HepG2 (cell line): ENCODE data around the gene SOX9. TPM values are rescaled to one million over a fixed set of nuclear protein-coding genes. Genes with fewer than 3 reads are reported as not detected.

Experiments used
- ASH2L ChIP-seq: fragments of 300-600, 200-600 bp; sonication (generic); IDR thresholded peaks from 2 replicates; pipeline ENCODE4 v1.7.0; 2017; ENCODE audit warnings: low read depth, mild to moderate bottlenecking, moderate library complexity, mixed read lengths, low read length; ENCODE audit not compliant: insufficient read length
- CEBPG ChIP-seq: IDR thresholded peaks from 2 replicates; pipeline ENCODE4 v1.6.1; 2016
- CHCHD3 ChIP-seq: sonication (generic); formaldehyde crosslinking; IDR thresholded peaks from 2 replicates; pipeline ENCODE4 v1.8.0; 2022; ENCODE audit warnings: mild to moderate bottlenecking, missing genetic modification reagents, moderate library complexity
- EP300 ChIP-seq, 3 experiments: sonication (generic) in 1 of 3; formaldehyde crosslinking in 1 of 3; IDR thresholded peaks; 2 replicates each; pipeline versions ENCODE4 v1.5.1 to v1.6.1; 2011 to 2020; ENCODE audit warnings: low read depth in 2 of 3, low read length in 2 of 3, borderline replicate concordance in 1 of 3, improper control_type of control experiment in 1 of 3, mild to moderate bottlenecking in 1 of 3, missing genetic modification reagents in 1 of 3, moderate library complexity in 1 of 3
- HOXD1 ChIP-seq: sonication (generic); formaldehyde crosslinking; IDR thresholded peaks from 2 replicates; pipeline ENCODE4 v1.5.0; 2020; ENCODE audit warnings: missing genetic modification reagents
- MEIS2 ChIP-seq: sonication (generic); formaldehyde crosslinking; IDR thresholded peaks from 2 replicates; pipeline ENCODE4 v1.9.0; 2021; ENCODE audit warnings: mild to moderate bottlenecking, missing genetic modification reagents
- MNT ChIP-seq: fragments of 450-650 bp; IDR thresholded peaks from 2 replicates; pipeline ENCODE4 v1.6.1; 2016
- NBN ChIP-seq: fragments of 450-650 bp; conservative IDR thresholded peaks from 2 replicates; pipeline ENCODE4 v1.6.1; 2017
- PHF21A ChIP-seq: sonication (generic); formaldehyde crosslinking; IDR thresholded peaks from 2 replicates; pipeline ENCODE4 v1.5.0; 2020; ENCODE audit warnings: mild to moderate bottlenecking, missing genetic modification reagents
- POLR2A ChIP-seq, 2 experiments: IDR thresholded peaks; 2 replicates each; pipeline ENCODE4 v1.6.1; 2011; ENCODE audit warnings: low read depth in 2 of 2, low read length in 2 of 2, mild to moderate bottlenecking in 1 of 2, moderate library complexity in 1 of 2; ENCODE audit not compliant: insufficient read depth in 1 of 2
- RCOR2 ChIP-seq: IDR thresholded peaks from 2 replicates; pipeline ENCODE4 v1.6.1; 2016; ENCODE audit warnings: missing biosample characterization, missing genetic modification reagents
- RFX5 ChIP-seq: IDR thresholded peaks from 2 replicates; pipeline ENCODE4 v1.6.1; 2011; ENCODE audit warnings: low read depth, low read length, improper control_type of control experiment
- RFXANK ChIP-seq: IDR thresholded peaks from 2 replicates; pipeline ENCODE4 v1.6.1; 2016
- RNF2 ChIP-seq: fragments of 450-650 bp; conservative IDR thresholded peaks from 2 replicates; pipeline ENCODE4 v1.6.1; 2016; ENCODE audit warnings: low read depth
- SALL1 ChIP-seq: sonication (generic); formaldehyde crosslinking; IDR thresholded peaks from 2 replicates; pipeline ENCODE4 v1.8.0; 2022; ENCODE audit warnings: mild to moderate bottlenecking, missing genetic modification reagents
- SRSF4 ChIP-seq: fragments of 200-400 bp; formaldehyde crosslinking; IDR thresholded peaks from one replicate; pipeline ENCODE4 v1.6.1; 2018; ENCODE audit warnings: mild to moderate bottlenecking, low read depth, low read length, moderate library complexity; ENCODE audit not compliant: poor library complexity, severe bottlenecking
- SSRP1 ChIP-seq: IDR thresholded peaks from 2 replicates; pipeline ENCODE4 v1.6.1; 2016; ENCODE audit warnings: control low read depth
- U2AF1 ChIP-seq: fragments of 200-400 bp; formaldehyde crosslinking; optimal IDR thresholded peaks from 2 replicates; pipeline ENCODE3; 2017; ENCODE audit warnings: mild to moderate bottlenecking, low read depth, low read length
- ZBTB1 ChIP-seq: sonication (generic); formaldehyde crosslinking; IDR thresholded peaks from 2 replicates; pipeline ENCODE4 v1.4.0; 2020; ENCODE audit warnings: missing genetic modification reagents, borderline replicate concordance
- ZBTB44 ChIP-seq: sonication (generic); formaldehyde crosslinking; IDR thresholded peaks from 2 replicates; pipeline ENCODE4 v1.4.0; 2020; ENCODE audit warnings: missing genetic modification reagents
- ZBTB7B ChIP-seq: sonication (generic); formaldehyde crosslinking; IDR thresholded peaks from 2 replicates; pipeline ENCODE4 v1.4.0; 2020; ENCODE audit warnings: missing genetic modification reagents
- ZFAT ChIP-seq: sonication (generic); formaldehyde crosslinking; conservative IDR thresholded peaks from 2 replicates; pipeline ENCODE4 v1.8.1; 2023; ENCODE audit warnings: missing genetic modification reagents, inconsistent platforms
- ZNF205 ChIP-seq: IDR thresholded peaks from 2 replicates; pipeline ENCODE4 v1.6.1; 2018; ENCODE audit warnings: missing biosample characterization, missing genetic modification reagents
- ZNF652 ChIP-seq: IDR thresholded peaks from 2 replicates; pipeline ENCODE4 v1.6.1; 2016; ENCODE audit warnings: low read depth, borderline replicate concordance
- ZNF772 ChIP-seq: sonication (generic); formaldehyde crosslinking; IDR thresholded peaks from 2 replicates; pipeline ENCODE4 v1.5.0; 2020; ENCODE audit warnings: mild to moderate bottlenecking, missing genetic modification reagents
- polyA plus RNA-seq, 8 experiments: library from polyadenylated mRNA; depleted of rRNA in 3 of 8; stranded (reverse) in 7 of 8; unstranded in 1 of 8; fragments of >200 nt; fragmentation: Illumina TruSeq in 4 of 8; extraction: Trizol in 4 of 8; gene quantifications; 2 replicates each; pipeline versions ENCODE4 v1.2.1 to v1.2.3, GENCODE V29; 2011 to 2016; ENCODE audit warnings: low read depth in 4 of 8, missing spikeins in 1 of 8, mixed read lengths in 1 of 8; ENCODE audit not compliant: insufficient read depth in 1 of 8
- total RNA-seq, 5 experiments: library from RNA; depleted of rRNA; stranded (reverse); fragments of >200 nt; fragmentation: Illumina TruSeq; extraction: Trizol; gene quantifications; 2 replicates each; pipeline ENCODE4 v1.2.3, GENCODE V29; 2016; ENCODE audit warnings: low read depth in 1 of 5
- TF ChIP-seq, protein P1 (sequence below): sonication (generic); formaldehyde crosslinking; IDR thresholded peaks from 2 replicates; pipeline ENCODE4 v1.4.0; 2020; ENCODE audit warnings: missing genetic modification reagents

SOX9 gene
- total and polyA plus RNA-seq, 2 of the 13 experiments (the other 11 are each of a cell fraction or from before 2014, with no cell fraction given): 16.1 to 27.6 TPM

GRCh38 chr17:72125226-72125651 is 4.4 kb downstream of the SOX9 start (continued):
- TF ChIP-seq EP300 (IDR thresholded peaks at IDR 0.05; ENCODE audit: low read depth in 2 of 2, low read length in 2 of 2) (peak in 1 of 2 experiments; percentile 41; a peak in 1 of 4 replicates), EP300 (CRISPR knock-in tag; IDR thresholded peaks at IDR 0.05; ENCODE audit: borderline replicate concordance) (no peak), SSRP1 (CRISPR knock-in tag) (peak; percentile 56; the same call in 1 of the 2 replicates), RFXANK (no peak), CEBPG (CRISPR knock-in tag) (peak; percentile 78; the same call in 1 of the 2 replicates), MNT (no peak), RFX5 (no peak), RCOR2 (0 out of 2 replicates have a peak, but pooled peaks have one; percentile 35), POLR2A (IDR thresholded peaks at IDR 0.05; ENCODE audit: insufficient read depth in 1 of 2, low read depth in 2 of 2, low read length in 2 of 2) (peak in 1 of 2 experiments; percentile 43; a peak in 1 of 4 replicates), ASH2L (peak; percentile 24), MEIS2 (CRISPR knock-in tag) (no peak), ZBTB7B (no peak), SRSF4 (peak; percentile 97), SALL1 (CRISPR knock-in tag) (peak; percentile 47), U2AF1 (no peak), ZNF652 (peak; percentile 40; the same call in 1 of the 2 replicates), RNF2 (no peak), ZNF205 (no peak), HOXD1 (CRISPR knock-in tag) (no peak), ZBTB1 (no peak), ZBTB44 (CRISPR knock-in tag) (no peak), PHF21A (CRISPR knock-in tag) (peak; percentile 64), CHCHD3 (CRISPR knock-in tag) (no peak), NBN (no peak), ZNF772 (CRISPR knock-in tag) (no peak), ZFAT (CRISPR knock-in tag) (no peak)
- TF ChIP-seq, protein P1, sequence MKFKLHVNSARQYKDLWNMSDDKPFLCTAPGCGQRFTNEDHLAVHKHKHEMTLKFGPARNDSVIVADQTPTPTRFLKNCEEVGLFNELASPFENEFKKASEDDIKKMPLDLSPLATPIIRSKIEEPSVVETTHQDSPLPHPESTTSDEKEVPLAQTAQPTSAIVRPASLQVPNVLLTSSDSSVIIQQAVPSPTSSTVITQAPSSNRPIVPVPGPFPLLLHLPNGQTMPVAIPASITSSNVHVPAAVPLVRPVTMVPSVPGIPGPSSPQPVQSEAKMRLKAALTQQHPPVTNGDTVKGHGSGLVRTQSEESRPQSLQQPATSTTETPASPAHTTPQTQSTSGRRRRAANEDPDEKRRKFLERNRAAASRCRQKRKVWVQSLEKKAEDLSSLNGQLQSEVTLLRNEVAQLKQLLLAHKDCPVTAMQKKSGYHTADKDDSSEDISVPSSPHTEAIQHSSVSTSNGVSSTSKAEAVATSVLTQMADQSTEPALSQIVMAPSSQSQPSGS (CRISPR knock-in tag): no peak; the same call in 1 of the 2 replicates
